GM19455 (cell line): ENCODE measurements around the gene NOS1.
"Not testable (repeated sequence)": the region's sequence is repeated elsewhere in the genome, so short reads cannot be mapped to it uniquely, and the experiment has no call there.

Experiments used
- ATAC-seq: cut with Tn5 transposase; IDR thresholded peaks from one replicate; pipeline ENCODE4 v1.9.1; 2021; ENCODE audit not compliant: unreplicated experiment

NOS1 gene

GRCh38 chr12:117210266-117210918 lies 151.0 kb downstream of the NOS1 start:
- ATAC-seq, result no peak

- no peak for ATAC-seq
Measured at GRCh38 chr12:117209626-117210025, 151.8 kb downstream of the NOS1 start.

GRCh38 chr12:117208811-117209455 lies 152.5 kb downstream of the NOS1 start:
- no peak for ATAC-seq

GRCh38 chr12:117208206-117208605 lies 153.2 kb downstream of the NOS1 start:
- no peak for ATAC-seq

GRCh38 chr12:117207675-117208074 lies 153.8 kb downstream of the NOS1 start:
- no peak for ATAC-seq

GRCh38 chr12:117202556-117202955 lies 158.9 kb downstream of the NOS1 start:
- no peak for ATAC-seq

- no peak for ATAC-seq
Measured at GRCh38 chr12:117202033-117202432, 159.4 kb downstream of the NOS1 start.

GRCh38 chr12:117199956-117200744 lies 161.3 kb downstream of the NOS1 start:
- ATAC-seq, result not testable (repeated sequence)

GRCh38 chr12:117196334-117196733 lies 165.1 kb downstream of the NOS1 start:
- ATAC-seq, result not testable (repeated sequence)

- ATAC-seq, result not testable (repeated sequence)
Measured at GRCh38 chr12:117195027-117195426, 166.4 kb downstream of the NOS1 start.

- ATAC-seq, result no peak
Measured at GRCh38 chr12:117193903-117194302, 167.5 kb downstream of the NOS1 start.

- ATAC-seq, result not testable (repeated sequence)
Measured at GRCh38 chr12:117192581-117192980, 168.8 kb downstream of the NOS1 start.

GRCh38 chr12:117192057-117192456 lies 169.4 kb downstream of the NOS1 start:
- ATAC-seq, result no peak

- ATAC-seq, result peak; percentile 94
Measured at GRCh38 chr12:117190210-117190781, 171.1 kb downstream of the NOS1 start, which contains the start of gene FBXO21. FBXO21 (minus strand) TSS chr12:117190470; CDS start chr12:117190456, 14 bp downstream.

- ATAC-seq, result peak; percentile 47
Measured at GRCh38 chr12:117189725-117190209, 171.7 kb downstream of the NOS1 start.

GRCh38 chr12:117188961-117189724 lies 172.3 kb downstream of the NOS1 start:
- ATAC-seq, result no peak

- ATAC-seq, result no peak
Measured at GRCh38 chr12:117188121-117188665, 173.2 kb downstream of the NOS1 start.

- ATAC-seq, result no peak
Measured at GRCh38 chr12:117187421-117187820, 174.0 kb downstream of the NOS1 start.

GRCh38 chr12:117182866-117183265 lies 178.6 kb downstream of the NOS1 start:
- no peak for ATAC-seq

- ATAC-seq, result not testable (repeated sequence)
Measured at GRCh38 chr12:117181468-117181843, 180.0 kb downstream of the NOS1 start.
